Chondrocyte (in vitro differentiated cells): Measurements from ENCODE around the gene LMNB1. TPM values are rescaled to one million over a fixed set of nuclear protein-coding genes. Genes with fewer than 3 reads are reported as not detected.
"Not testable (repeated sequence)": the region's sequence is repeated elsewhere in the genome, so short reads cannot be mapped to it uniquely, and the experiment has no call there.

ENCODE experiments used
- DNase-seq: peaks from one replicate; pipeline ENCODE4 v3.0.0; 2021; ENCODE audit warnings: mixed read lengths, low spot score
- H3K27ac Mint-ChIP-seq: one replicate; pipeline ENCODE4 v1.8.0; 2021; ENCODE audit warnings: mild to moderate bottlenecking, moderate library complexity, mixed read lengths; ENCODE audit not compliant: unreplicated experiment
- H3K27me3 Mint-ChIP-seq: 2 replicates; pipeline ENCODE4 v1.8.0; 2021; ENCODE audit warnings: low read depth, mixed read lengths
- H3K36me3 Mint-ChIP-seq: 2 replicates; pipeline ENCODE4 v1.8.0; 2021; ENCODE audit warnings: low read depth, mixed read lengths
- H3K4me1 Mint-ChIP-seq: 2 replicates; pipeline ENCODE4 v1.8.0; 2021; ENCODE audit warnings: low read depth, mild to moderate bottlenecking, mixed read lengths
- H3K4me3 Mint-ChIP-seq: one replicate; pipeline ENCODE4 v1.8.0; 2021; ENCODE audit warnings: mild to moderate bottlenecking, moderate library complexity, mixed read lengths; ENCODE audit not compliant: unreplicated experiment
- H3K9me3 Mint-ChIP-seq: 2 replicates; pipeline ENCODE4 v1.8.0; 2021; ENCODE audit warnings: low read depth, mixed read lengths
- total RNA-seq: library from RNA; stranded (reverse); gene quantifications from 3 replicates; pipeline ENCODE4 v1.2.1, GENCODE V29; 2021
- TF ChIP-seq, protein P1 (sequence below): fragments of 200-600 bp; sonication (generic); IDR thresholded peaks from 2 replicates; pipeline ENCODE4 v1.5.0; 2021; ENCODE audit warnings: antibody characterized with exemption, mild to moderate bottlenecking, moderate library complexity

Gene LMNB1
- total RNA-seq, 1 donor from 2014 or later: 14.2 TPM

GRCh38 chr5:126836778-126837177, 59.8 kb downstream of the LMNB1 start:
- Mint-ChIP-seq H3K27me3 (no peaks in the 10 kb centered on the region), H3K4me3 (no peak overlapping the region), H3K36me3 (peaks cover 3% of the 10 kb centered on the region), H3K9me3 (no peaks in the 10 kb centered on the region), H3K4me1 (no peaks in the 10 kb centered on the region), H3K27ac (no peak overlapping the region)
- DNase-seq: no peak
- TF ChIP-seq, protein P1, sequence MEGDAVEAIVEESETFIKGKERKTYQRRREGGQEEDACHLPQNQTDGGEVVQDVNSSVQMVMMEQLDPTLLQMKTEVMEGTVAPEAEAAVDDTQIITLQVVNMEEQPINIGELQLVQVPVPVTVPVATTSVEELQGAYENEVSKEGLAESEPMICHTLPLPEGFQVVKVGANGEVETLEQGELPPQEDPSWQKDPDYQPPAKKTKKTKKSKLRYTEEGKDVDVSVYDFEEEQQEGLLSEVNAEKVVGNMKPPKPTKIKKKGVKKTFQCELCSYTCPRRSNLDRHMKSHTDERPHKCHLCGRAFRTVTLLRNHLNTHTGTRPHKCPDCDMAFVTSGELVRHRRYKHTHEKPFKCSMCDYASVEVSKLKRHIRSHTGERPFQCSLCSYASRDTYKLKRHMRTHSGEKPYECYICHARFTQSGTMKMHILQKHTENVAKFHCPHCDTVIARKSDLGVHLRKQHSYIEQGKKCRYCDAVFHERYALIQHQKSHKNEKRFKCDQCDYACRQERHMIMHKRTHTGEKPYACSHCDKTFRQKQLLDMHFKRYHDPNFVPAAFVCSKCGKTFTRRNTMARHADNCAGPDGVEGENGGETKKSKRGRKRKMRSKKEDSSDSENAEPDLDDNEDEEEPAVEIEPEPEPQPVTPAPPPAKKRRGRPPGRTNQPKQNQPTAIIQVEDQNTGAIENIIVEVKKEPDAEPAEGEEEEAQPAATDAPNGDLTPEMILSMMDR: no peak

DNA sequence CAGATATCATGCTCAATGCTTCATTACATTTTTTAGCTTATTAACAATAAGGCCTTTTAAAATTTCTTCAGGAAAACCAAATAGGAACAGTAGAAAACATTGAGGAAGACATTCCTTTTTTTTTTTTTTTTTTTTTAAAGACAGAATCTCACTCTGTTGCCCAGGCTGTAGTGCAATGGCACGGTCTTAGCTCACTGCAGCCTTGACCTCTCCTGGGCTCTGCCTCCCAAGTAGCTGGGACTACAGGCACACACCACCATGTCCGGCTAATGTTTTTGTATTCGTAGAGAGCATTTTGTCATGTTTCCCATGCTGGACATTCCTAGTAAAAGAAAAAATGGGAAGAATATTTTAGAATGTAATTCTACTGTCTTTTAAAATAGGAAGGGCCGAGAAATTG, 60.3 kb downstream of the LMNB1 start:
- Mint-ChIP-seq H3K36me3 (peaks cover 3% of the 10 kb centered on the region), H3K9me3 (no peaks in the 10 kb centered on the region)

DNA sequence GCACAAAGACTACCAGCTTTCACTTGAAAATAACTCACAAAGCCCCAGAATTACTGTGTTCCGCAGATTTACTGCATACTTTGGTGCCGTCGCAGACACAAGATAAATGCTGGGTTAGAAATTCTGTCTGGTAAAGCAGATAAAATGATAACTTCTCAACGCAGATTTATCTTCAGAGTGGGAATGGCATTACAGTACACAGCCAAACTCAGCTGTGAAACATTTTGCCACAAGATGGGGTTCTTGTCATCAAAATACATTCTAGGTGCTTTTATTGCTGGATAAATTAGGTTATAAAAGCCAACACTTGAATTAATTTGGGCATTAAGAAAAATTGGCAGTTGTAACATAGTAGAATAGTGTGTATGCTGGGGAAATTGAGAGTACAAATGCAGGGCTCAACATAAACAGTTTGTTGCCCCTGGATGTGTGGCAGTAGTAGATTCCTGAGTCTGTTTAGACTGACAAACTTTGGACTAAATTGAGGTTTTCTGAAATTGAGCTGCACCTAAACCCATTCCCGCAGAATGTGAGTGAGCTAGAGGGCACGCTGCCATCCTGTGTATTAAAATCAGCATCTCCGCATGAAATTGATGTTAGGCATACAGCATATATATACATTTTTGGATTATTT, 61.1 kb downstream of the LMNB1 start:
- H3K4me1 Mint-ChIP-seq: no peaks in the 10 kb centered on the region
- no peaks in the 10 kb centered on the region for H3K9me3 Mint-ChIP-seq
- peaks cover 3% of the 10 kb centered on the region for H3K36me3 Mint-ChIP-seq
- DNase-seq: no peak
- H3K27me3 Mint-ChIP-seq: no peaks in the 10 kb centered on the region
- no peak overlapping the region for H3K27ac Mint-ChIP-seq
- H3K4me3 Mint-ChIP-seq: no peak overlapping the region
- TF ChIP-seq, protein P1: peak; percentile 82

More for the DNA sequence above, 60.3 kb downstream of the LMNB1 start:
- TF ChIP-seq, protein P1: no peak
- Mint-ChIP-seq H3K27me3 (no peaks in the 10 kb centered on the region), H3K4me1 (no peaks in the 10 kb centered on the region), H3K27ac (no peak overlapping the region), H3K4me3 (no peak overlapping the region)
- no peak for DNase-seq

- not testable (repeated sequence) for H3K4me1 Mint-ChIP-seq, H3K4me3 Mint-ChIP-seq, H3K36me3 Mint-ChIP-seq, DNase-seq, H3K27me3 Mint-ChIP-seq, H3K27ac Mint-ChIP-seq, H3K9me3 Mint-ChIP-seq
Measured at GRCh38 chr5:126839407-126839806, 62.5 kb downstream of the LMNB1 start.

DNA sequence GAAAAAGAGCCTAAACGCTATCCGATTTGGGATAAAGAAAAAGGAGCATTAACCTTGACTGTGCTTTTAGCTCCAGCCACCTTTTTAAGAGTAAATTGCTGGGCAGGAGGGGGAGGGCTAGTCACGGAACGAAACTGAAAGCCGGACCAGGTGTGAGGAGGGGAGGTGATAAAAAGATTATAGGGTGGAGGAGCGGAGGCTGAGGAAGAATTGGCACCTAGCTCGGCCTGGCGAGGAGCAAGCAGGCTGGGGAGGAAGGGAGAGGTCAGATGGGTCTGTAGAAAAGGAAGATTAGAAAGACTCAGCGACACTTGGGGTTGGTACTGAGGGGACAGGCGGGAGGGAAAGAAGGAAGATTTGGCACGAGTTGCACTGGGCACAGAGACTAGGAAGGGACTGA, 66.4 kb downstream of the LMNB1 start:
- not testable (repeated sequence) for H3K36me3 Mint-ChIP-seq, H3K4me1 Mint-ChIP-seq, DNase-seq, H3K27ac Mint-ChIP-seq, H3K27me3 Mint-ChIP-seq, H3K9me3 Mint-ChIP-seq, H3K4me3 Mint-ChIP-seq

DNA sequence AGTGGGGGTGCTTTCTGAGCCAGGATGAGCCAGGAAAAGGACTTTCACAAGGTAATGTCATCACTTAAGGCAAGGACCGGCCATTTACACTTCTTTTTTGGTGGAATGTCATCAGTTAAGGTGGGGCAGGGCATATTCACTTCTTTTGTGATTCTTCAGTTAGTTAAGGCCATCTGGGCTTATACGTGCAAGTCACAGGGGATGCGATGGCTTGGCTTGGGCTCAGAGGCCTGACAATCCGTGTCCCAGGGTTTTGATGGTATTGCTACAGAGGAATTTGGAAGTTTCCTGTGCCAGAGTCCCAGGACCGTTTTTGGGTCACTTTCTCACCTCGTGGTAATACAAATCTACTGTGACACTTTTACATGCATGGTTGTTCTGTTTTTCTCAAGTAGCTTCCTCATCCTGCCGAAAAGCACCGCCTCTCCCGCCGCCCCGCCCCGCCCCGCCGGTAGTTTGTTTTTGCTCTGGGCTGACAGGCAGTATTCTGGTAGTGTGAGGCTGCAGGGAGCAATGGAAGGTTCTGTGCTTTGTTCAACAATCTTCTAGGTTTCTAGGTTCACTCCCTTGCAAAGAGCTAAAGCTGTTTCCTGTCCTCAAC, 68.6 kb downstream of the LMNB1 start:
- H3K4me3 Mint-ChIP-seq, H3K27me3 Mint-ChIP-seq, H3K27ac Mint-ChIP-seq, H3K9me3 Mint-ChIP-seq, H3K4me1 Mint-ChIP-seq, H3K36me3 Mint-ChIP-seq, DNase-seq: not testable (repeated sequence)

GRCh38 chr5:126846344-126846743, 69.4 kb downstream of the LMNB1 start:
- Mint-ChIP-seq H3K27ac (no peak overlapping the region), H3K27me3 (no peaks in the 10 kb centered on the region), H3K9me3 (no peaks in the 10 kb centered on the region), H3K4me1 (peaks cover 4% of the 10 kb centered on the region), H3K36me3 (no peaks in the 10 kb centered on the region), H3K4me3 (no peak overlapping the region)
- no peak for DNase-seq
- TF ChIP-seq, protein P1: peak; percentile 55
